Peyer's patch (tissue), 4 donors: ENCODE results near the gene ATP6V0E2.

Source experiments
- POLR2A ChIP-seq, 2 donors: fragments of 450-650 bp; IDR thresholded peaks; one replicate each; pipeline ENCODE4 v1.5.1; 2017; ENCODE audit warnings: antibody characterized with exemption in 2 of 2, mild to moderate bottlenecking in 2 of 2, moderate library complexity in 2 of 2
- TF ChIP-seq, protein P1 (sequence below), 6 experiments: fragments of 450-650 bp in 4 of 6; fragments of 200-600 bp in 2 of 6; sonication (generic) in 1 of 6; IDR thresholded peaks; one replicate each; pipeline ENCODE4 v1.5.1; 2017 to 2019; ENCODE audit warnings: antibody characterized with exemption in 6 of 6, mild to moderate bottlenecking in 3 of 6, moderate library complexity in 1 of 6

DNA sequence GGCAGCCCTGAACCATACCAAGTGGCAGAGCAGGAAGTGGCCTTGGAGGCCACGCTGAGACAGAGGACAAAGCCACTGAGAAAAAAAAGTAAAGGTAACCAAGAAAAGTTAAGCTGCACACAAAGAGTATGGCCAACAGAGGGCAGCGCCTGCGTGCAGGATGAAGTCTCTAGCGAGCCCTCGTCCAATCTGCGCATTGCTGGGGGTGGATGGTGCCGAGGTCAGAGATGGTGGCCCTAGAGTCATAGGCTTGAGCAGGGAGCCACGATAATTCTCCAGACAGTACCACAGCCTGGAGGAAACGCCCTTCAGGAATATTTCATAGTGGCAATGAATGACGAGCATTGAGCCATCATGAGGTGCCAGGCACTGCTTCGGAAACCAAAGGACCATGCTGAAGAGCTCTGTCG, 9.7 kb downstream of the ATP6V0E2 start:
- TF ChIP-seq, protein P1, sequence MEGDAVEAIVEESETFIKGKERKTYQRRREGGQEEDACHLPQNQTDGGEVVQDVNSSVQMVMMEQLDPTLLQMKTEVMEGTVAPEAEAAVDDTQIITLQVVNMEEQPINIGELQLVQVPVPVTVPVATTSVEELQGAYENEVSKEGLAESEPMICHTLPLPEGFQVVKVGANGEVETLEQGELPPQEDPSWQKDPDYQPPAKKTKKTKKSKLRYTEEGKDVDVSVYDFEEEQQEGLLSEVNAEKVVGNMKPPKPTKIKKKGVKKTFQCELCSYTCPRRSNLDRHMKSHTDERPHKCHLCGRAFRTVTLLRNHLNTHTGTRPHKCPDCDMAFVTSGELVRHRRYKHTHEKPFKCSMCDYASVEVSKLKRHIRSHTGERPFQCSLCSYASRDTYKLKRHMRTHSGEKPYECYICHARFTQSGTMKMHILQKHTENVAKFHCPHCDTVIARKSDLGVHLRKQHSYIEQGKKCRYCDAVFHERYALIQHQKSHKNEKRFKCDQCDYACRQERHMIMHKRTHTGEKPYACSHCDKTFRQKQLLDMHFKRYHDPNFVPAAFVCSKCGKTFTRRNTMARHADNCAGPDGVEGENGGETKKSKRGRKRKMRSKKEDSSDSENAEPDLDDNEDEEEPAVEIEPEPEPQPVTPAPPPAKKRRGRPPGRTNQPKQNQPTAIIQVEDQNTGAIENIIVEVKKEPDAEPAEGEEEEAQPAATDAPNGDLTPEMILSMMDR (IDR thresholded peaks at IDR 0.05), result peak in 5 of 6 experiments; percentile 54 to 73 (median 66)
- no peak for TF ChIP-seq POLR2A (IDR thresholded peaks at IDR 0.05)
